ENCODE measurements around the gene ING4. TPM values are rescaled to one million over a fixed set of nuclear protein-coding genes. Genes with fewer than 3 reads are reported as not detected.

The ING4 gene
- total RNA-seq, 2 experiments from 2014 or later = 17.3 to 17.8 TPM

- Mint-ChIP-seq H3K36me3 (ENCODE audit: low read depth) (no peaks in the 10 kb centered on the region), H3K9me3 (no peaks in the 10 kb centered on the region), H3K27ac (no peak overlapping the region), H3K27me3 (ENCODE audit: low read depth) (peaks cover 23% of the 10 kb centered on the region), H3K4me3 (no peak overlapping the region), H3K4me1 (ENCODE audit: low read depth) (peaks cover 8% of the 10 kb centered on the region)
- DNase-seq = no peak
- intact Hi-C loops (cut with micrococcal nuclease) = no loop called here
- CTCF ChIA-PET = interaction anchor here (0.5 to 5.4 kb wide), 3 partner anchors 26 to 128 kb away, joined by 3 to 21 read pairs (median 4); no protein-coding TSS in a partner anchor
Measured at GRCh38 chr12:6696690-6697583, 34.0 kb upstream of the ING4 start.

GRCh38 chr12:6695313-6696045, 32.6 kb upstream of the ING4 start:
- no peaks in the 10 kb centered on the region for H3K36me3 Mint-ChIP-seq (ENCODE audit: low read depth)
- CTCF ChIA-PET = interaction anchor here (1.0 to 5.4 kb wide), 2 partner anchors 76 to 130 kb away, joined by 3 to 21 read pairs; no protein-coding TSS in a partner anchor
- no peak overlapping the region for H3K27ac Mint-ChIP-seq
- H3K27me3 Mint-ChIP-seq (ENCODE audit: low read depth) = peaks cover 11% of the 10 kb centered on the region
- intact Hi-C loops (cut with micrococcal nuclease) = no loop called here
- peaks cover 15% of the 10 kb centered on the region for H3K4me1 Mint-ChIP-seq (ENCODE audit: low read depth)
- H3K4me3 Mint-ChIP-seq = no peak overlapping the region
- no peak for DNase-seq
- H3K9me3 Mint-ChIP-seq = no peaks in the 10 kb centered on the region

GRCh38 chr12:6694701-6695100, 31.8 kb upstream of the ING4 start:
- Mint-ChIP-seq H3K4me3 (no peak overlapping the region), H3K36me3 (ENCODE audit: low read depth) (no peaks in the 10 kb centered on the region), H3K27me3 (ENCODE audit: low read depth) (peaks cover 10% of the 10 kb centered on the region), H3K27ac (no peak overlapping the region), H3K4me1 (ENCODE audit: low read depth) (peaks cover 18% of the 10 kb centered on the region), H3K9me3 (no peaks in the 10 kb centered on the region)
- DNase-seq = no peak
- intact Hi-C loops (cut with micrococcal nuclease) = no loop called here
- CTCF ChIA-PET = no interaction called here

DNA sequence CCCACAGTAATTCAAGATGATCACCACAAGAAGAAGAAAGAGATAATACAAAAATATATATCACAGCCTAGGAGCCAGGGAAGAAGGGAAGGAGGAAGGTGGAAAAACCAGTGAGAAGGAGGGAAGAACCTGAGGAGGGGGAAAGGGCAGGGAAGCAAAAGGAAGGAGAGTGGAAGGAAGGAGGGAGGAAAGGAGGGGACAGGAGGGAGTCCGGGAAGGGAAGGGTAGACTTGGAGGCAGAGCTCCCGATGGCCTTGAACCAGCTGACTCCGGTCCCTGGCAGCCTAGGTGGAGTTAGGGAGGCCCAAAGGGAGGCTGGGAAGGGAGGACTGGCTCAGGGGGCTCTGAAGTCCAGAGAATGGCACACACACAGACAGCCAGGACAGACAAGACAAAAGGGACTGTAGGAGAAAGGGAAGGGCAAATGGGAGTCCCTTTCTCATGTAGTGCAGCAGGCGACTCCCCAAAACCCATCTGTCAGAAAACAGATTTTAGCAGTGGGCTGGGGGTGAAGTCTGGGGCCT, 31.0 kb upstream of the ING4 start:
- intact Hi-C loops (cut with micrococcal nuclease) = no loop called here
- Mint-ChIP-seq H3K4me3 (no peak overlapping the region), H3K4me1 (ENCODE audit: low read depth) (peaks cover 14% of the 10 kb centered on the region), H3K36me3 (ENCODE audit: low read depth) (no peaks in the 10 kb centered on the region), H3K9me3 (no peaks in the 10 kb centered on the region), H3K27me3 (ENCODE audit: low read depth) (peaks cover 3% of the 10 kb centered on the region), H3K27ac (no peak overlapping the region)
- CTCF ChIA-PET = interaction anchor here (0.6 kb wide), 2 partner anchors 11 to 67 kb away, joined by 3 read pairs; no protein-coding TSS in a partner anchor
- no peak for DNase-seq

- Mint-ChIP-seq H3K27ac (no peak overlapping the region), H3K36me3 (ENCODE audit: low read depth) (peaks cover 2% of the 10 kb centered on the region), H3K4me1 (ENCODE audit: low read depth) (peaks cover 19% of the 10 kb centered on the region), H3K4me3 (no peak overlapping the region), H3K27me3 (ENCODE audit: low read depth) (no peaks in the 10 kb centered on the region), H3K9me3 (no peaks in the 10 kb centered on the region)
- intact Hi-C loops (cut with micrococcal nuclease) = no loop called here
- CTCF ChIA-PET = interaction anchor here (0.8 to 1.0 kb wide), 2 partner anchors 9 to 72 kb away, joined by 3 read pairs; no protein-coding TSS in a partner anchor
- no peak for DNase-seq
Measured at GRCh38 chr12:6692888-6693287, 30.0 kb upstream of the ING4 start.

DNA sequence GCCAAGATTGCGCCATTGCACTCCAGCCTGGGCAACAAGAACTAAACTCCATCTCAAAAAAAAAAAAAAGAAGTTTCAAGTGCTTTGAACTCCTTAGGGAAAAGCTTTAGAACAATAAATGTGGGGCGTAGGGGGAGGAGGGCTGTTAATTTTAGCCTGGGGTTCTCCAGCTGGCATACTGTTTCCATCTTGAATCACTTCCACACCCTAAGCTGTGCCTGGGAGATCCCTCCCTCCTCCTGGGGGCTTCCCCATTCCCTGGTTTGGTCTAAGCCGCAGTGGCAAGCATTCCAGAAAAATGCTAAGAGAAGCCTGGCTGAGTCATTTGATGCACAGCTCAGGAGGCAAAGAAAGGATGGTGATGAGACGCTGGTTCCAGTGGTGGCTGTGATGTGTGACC, 28.6 kb upstream of the ING4 start:
- peaks cover 5% of the 10 kb centered on the region for H3K36me3 Mint-ChIP-seq (ENCODE audit: low read depth)
- peaks cover 33% of the 10 kb centered on the region for H3K4me1 Mint-ChIP-seq (ENCODE audit: low read depth)
- CTCF ChIA-PET = interaction anchor here (0.7 to 1.1 kb wide), 2 partner anchors 9 to 27 kb away, joined by 3 to 4 read pairs; no protein-coding TSS in a partner anchor
- no peaks in the 10 kb centered on the region for H3K27me3 Mint-ChIP-seq (ENCODE audit: low read depth)
- H3K27ac Mint-ChIP-seq = no peak overlapping the region
- no peak overlapping the region for H3K4me3 Mint-ChIP-seq
- no peak for DNase-seq
- H3K9me3 Mint-ChIP-seq = no peaks in the 10 kb centered on the region
- intact Hi-C loops (cut with micrococcal nuclease) = no loop called here

- Mint-ChIP-seq H3K9me3 (no peaks in the 10 kb centered on the region), H3K4me1 (ENCODE audit: low read depth) (peaks cover 52% of the 10 kb centered on the region), H3K27ac (peak within 1 kb of the TSS; percentile 95), H3K36me3 (ENCODE audit: low read depth) (peaks cover 12% of the 10 kb centered on the region), H3K4me3 (peak within 1 kb of the TSS; percentile 92), H3K27me3 (ENCODE audit: low read depth) (no peaks in the 10 kb centered on the region)
- intact Hi-C loops (cut with micrococcal nuclease) = loop anchor here (1.0 to 5.0 kb wide), 14 partner anchors 26 to 281 kb away; partner anchors contain the start of genes CDCA3, CHD4, COPS7A and EMG1
- peak; percentile 97 for DNase-seq
- CTCF ChIA-PET = interaction anchor here (0.7 to 1.9 kb wide), 13 partner anchors 9 to 146 kb away, joined by 3 to 19 read pairs (median 4); partner anchors contain the start of genes COPS7A, MLF2 and PTMS
Measured at GRCh38 chr12:6688999-6689882, 26.3 kb upstream of the ING4 start, which contains the start of gene ZNF384. ZNF384 (minus strand) TSS chr12:6689375; CDS start chr12:6679520, 9,855 bp downstream.

DNA sequence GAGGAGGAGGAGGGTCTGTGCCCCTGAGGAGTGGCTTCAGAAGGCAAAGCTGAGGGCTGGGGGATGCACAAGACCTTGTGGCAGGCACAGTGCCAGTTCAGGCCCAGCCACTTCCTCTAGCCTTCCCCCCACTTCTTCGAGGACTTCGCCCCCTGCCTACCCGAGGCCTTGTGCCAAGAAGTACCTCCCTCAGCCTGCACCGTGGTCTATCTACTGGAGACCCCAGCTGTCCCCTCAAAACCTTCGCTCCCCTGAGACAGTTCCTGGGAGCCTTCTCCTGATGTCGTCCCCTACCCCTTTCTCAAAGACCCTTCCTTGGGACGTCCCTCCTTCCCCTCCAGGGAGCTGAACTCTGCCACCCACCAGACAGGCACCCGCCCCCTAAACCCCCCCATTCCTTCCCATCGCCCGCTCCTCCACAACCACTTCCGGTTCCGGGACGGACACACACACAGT, 25.7 kb upstream of the ING4 start:
- Mint-ChIP-seq H3K27ac (peak overlapping the region; percentile 95), H3K4me1 (ENCODE audit: low read depth) (peaks cover 55% of the 10 kb centered on the region), H3K4me3 (peak overlapping the region; percentile 92), H3K9me3 (no peaks in the 10 kb centered on the region), H3K27me3 (ENCODE audit: low read depth) (no peaks in the 10 kb centered on the region), H3K36me3 (ENCODE audit: low read depth) (peaks cover 12% of the 10 kb centered on the region)
- CTCF ChIA-PET = interaction anchor here (0.7 to 1.9 kb wide), 10 partner anchors 10 to 147 kb away, joined by 3 to 19 read pairs (median 4); partner anchors contain the start of genes COPS7A, MLF2 and PTMS
- DNase-seq = peak; percentile 56
- intact Hi-C loops (cut with micrococcal nuclease) = loop anchor here (2.0 to 5.0 kb wide), 4 partner anchors 90 to 274 kb away; partner anchors contain the start of gene IFFO1

- no peak for DNase-seq
- H3K9me3 Mint-ChIP-seq = no peaks in the 10 kb centered on the region
- intact Hi-C loops (cut with micrococcal nuclease) = loop anchor here (5.0 kb wide), 1 partner anchor 276 kb away; no protein-coding TSS in a partner anchor
- CTCF ChIA-PET = interaction anchor here (0.6 to 2.5 kb wide), 6 partner anchors 13 to 132 kb away, joined by 3 to 12 read pairs (median 3); no protein-coding TSS in a partner anchor
- no peaks in the 10 kb centered on the region for H3K27me3 Mint-ChIP-seq (ENCODE audit: low read depth)
- no peak overlapping the region for H3K27ac Mint-ChIP-seq
- peaks cover 54% of the 10 kb centered on the region for H3K4me1 Mint-ChIP-seq (ENCODE audit: low read depth)
- H3K4me3 Mint-ChIP-seq = no peak overlapping the region
- H3K36me3 Mint-ChIP-seq (ENCODE audit: low read depth) = peaks cover 21% of the 10 kb centered on the region
Measured at GRCh38 chr12:6685814-6686213, 22.9 kb upstream of the ING4 start.

DNA sequence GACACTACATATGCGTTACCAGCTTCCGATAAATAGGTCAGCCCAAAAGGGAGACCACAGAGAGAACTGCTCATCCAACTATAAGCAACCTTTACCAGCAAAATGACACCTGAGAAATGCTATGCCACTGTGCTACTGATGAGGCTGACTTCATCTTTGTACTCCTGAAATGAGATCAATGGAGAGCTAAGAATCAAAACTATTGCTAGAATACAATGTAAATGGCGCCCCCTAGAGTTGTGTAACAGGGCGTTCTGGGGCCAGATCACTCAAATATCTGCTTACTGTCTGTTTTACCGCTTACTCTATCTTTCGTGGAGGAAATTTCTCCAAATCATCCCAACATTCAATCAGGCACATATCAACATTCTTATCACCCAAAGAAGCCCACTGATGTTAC, 21.7 kb upstream of the ING4 start:
- H3K9me3 Mint-ChIP-seq = no peaks in the 10 kb centered on the region
- H3K4me3 Mint-ChIP-seq = no peak overlapping the region
- no peaks in the 10 kb centered on the region for H3K27me3 Mint-ChIP-seq (ENCODE audit: low read depth)
- H3K4me1 Mint-ChIP-seq (ENCODE audit: low read depth) = peaks cover 51% of the 10 kb centered on the region
- CTCF ChIA-PET = interaction anchor here (0.7 to 2.5 kb wide), 27 partner anchors 8 to 164 kb away, joined by 3 to 21 read pairs (median 3); partner anchors contain the start of gene COPS7A
- intact Hi-C loops (cut with micrococcal nuclease) = loop anchor here (1.0 to 5.0 kb wide), 6 partner anchors 21 to 278 kb away; partner anchors contain the start of genes CHD4 and ING4
- H3K36me3 Mint-ChIP-seq (ENCODE audit: low read depth) = peaks cover 24% of the 10 kb centered on the region
- peak; percentile 78 for DNase-seq
- H3K27ac Mint-ChIP-seq = peak overlapping the region; percentile 68

- H3K9me3 Mint-ChIP-seq = no peaks in the 10 kb centered on the region
- H3K4me3 Mint-ChIP-seq = no peak overlapping the region
- H3K27ac Mint-ChIP-seq = no peak overlapping the region
- CTCF ChIA-PET = interaction anchor here (1.6 kb wide), 1 partner anchor 57 kb away, joined by 3 read pairs; no protein-coding TSS in a partner anchor
- H3K27me3 Mint-ChIP-seq (ENCODE audit: low read depth) = no peaks in the 10 kb centered on the region
- intact Hi-C loops (cut with micrococcal nuclease) = no loop called here
- DNase-seq = no peak
- H3K4me1 Mint-ChIP-seq (ENCODE audit: low read depth) = peaks cover 4% of the 10 kb centered on the region
- H3K36me3 Mint-ChIP-seq (ENCODE audit: low read depth) = peaks cover 52% of the 10 kb centered on the region
Measured at GRCh38 chr12:6676962-6677361, 14.0 kb upstream of the ING4 start.
